ENCODE measurements around the gene ZNF714. TPM values are rescaled to one million over a fixed set of nuclear protein-coding genes. Genes with fewer than 3 reads are reported as not detected.

Gene ZNF714
- total RNA-seq, 1 experiment from 2014 or later: 20.0 TPM

Other genes starting within 250 kb of the ZNF714 start
- 2.5 TPM for gene ZNF85, start 159.0 kb upstream of the ZNF714 start, total RNA-seq (2021; ENCODE audit: unreplicated experiment)
- gene ZNF430, start 61.5 kb upstream of the ZNF714 start, total RNA-seq (2021; ENCODE audit: unreplicated experiment): 8.4 TPM
- gene ZNF431, start 59.8 kb downstream of the ZNF714 start, total RNA-seq (2021; ENCODE audit: unreplicated experiment): 9.2 TPM
- 5.3 TPM for gene ZNF708, start 247.2 kb downstream of the ZNF714 start, total RNA-seq (2021; ENCODE audit: unreplicated experiment)

All from HCT116 (cell line).